ENCODE results near the gene SYCN. TPM values are rescaled to one million over a fixed set of nuclear protein-coding genes. Genes with fewer than 3 reads are reported as not detected.

SYCN gene
- total and polyA plus RNA-seq, 4 donors, result 0.18 TPM; not detected in 3

- DNase-seq (no peak), ATAC-seq (ENCODE audit: insufficient read depth, low FRiP score) (no peak)
- Histone ChIP-seq H3K9me3 (ENCODE audit: control insufficient read depth in 4 of 4, insufficient read depth in 3 of 4, low read length in 3 of 4) (no peaks in the 10 kb centered on the region), H3K36me3 (ENCODE audit: control insufficient read depth in 4 of 4, insufficient read depth in 4 of 4, low read length in 4 of 4) (no peaks in the 10 kb centered on the region), H3K4me3 (no peak overlapping the region), H3K27ac (ENCODE audit: low read depth in 1 of 2, low read length in 1 of 2) (peak overlapping the region in 1 of 2 donors; percentile 75), H3K27me3 (ENCODE audit: control insufficient read depth in 3 of 3, insufficient read depth in 3 of 3, low read length in 2 of 3) (no peaks in the 10 kb centered on the region), H3K4me1 (ENCODE audit: control insufficient read depth in 5 of 5, insufficient read depth in 5 of 5, low read length in 5 of 5) (peaks cover 0 to 55% (median 42%) of the 10 kb centered on the region in 5 donors), H3K9ac (ENCODE audit: insufficient read depth in 1 of 2, low read length in 2 of 2) (no peak overlapping the region)
- no peak for TF ChIP-seq CTCF (IDR thresholded peaks at IDR 0.05; ENCODE audit: control extremely low read depth, extremely low read depth)
- WGBS, 2 donors, result 88 to 91% methylated on average over 15 of the region's 15 CpGs
Measured at GRCh38 chr19:39157997-39158389, 46.1 kb downstream of the SYCN start.

- H3K4me3 ChIP-seq, result no peak overlapping the region
- H3K36me3 ChIP-seq (ENCODE audit: control insufficient read depth in 4 of 4, insufficient read depth in 4 of 4, low read length in 4 of 4), result no peaks in the 10 kb centered on the region
- WGBS, 2 donors, result 56 to 79% methylated on average over 23 of the region's 23 CpGs
- H3K9me3 ChIP-seq (ENCODE audit: control insufficient read depth in 4 of 4, insufficient read depth in 3 of 4, low read length in 3 of 4), result no peaks in the 10 kb centered on the region
- H3K4me1 ChIP-seq (ENCODE audit: control insufficient read depth in 5 of 5, insufficient read depth in 5 of 5, low read length in 5 of 5), result peaks cover 0 to 52% (median 37%) of the 10 kb centered on the region in 5 donors
- no peak for DNase-seq
- no peak overlapping the region for H3K9ac ChIP-seq (ENCODE audit: insufficient read depth in 1 of 2, low read length in 2 of 2)
- no peak for ATAC-seq (ENCODE audit: insufficient read depth, low FRiP score)
- peak overlapping the region in 1 of 2 donors; percentile 75 for H3K27ac ChIP-seq (ENCODE audit: low read depth in 1 of 2, low read length in 1 of 2)
- H3K27me3 ChIP-seq (ENCODE audit: control insufficient read depth in 3 of 3, insufficient read depth in 3 of 3, low read length in 2 of 3), result no peaks in the 10 kb centered on the region
- TF ChIP-seq CTCF (IDR thresholded peaks at IDR 0.05; ENCODE audit: control extremely low read depth, extremely low read depth), result no peak
Measured at GRCh38 chr19:39157275-39157996, 46.6 kb downstream of the SYCN start.

- no peak for TF ChIP-seq CTCF (IDR thresholded peaks at IDR 0.05; ENCODE audit: control extremely low read depth, extremely low read depth)
- DNase-seq, result no peak
- no peaks in the 10 kb centered on the region for H3K9me3 ChIP-seq (ENCODE audit: control insufficient read depth in 4 of 4, insufficient read depth in 3 of 4, low read length in 3 of 4)
- no peaks in the 10 kb centered on the region for H3K36me3 ChIP-seq (ENCODE audit: control insufficient read depth in 4 of 4, insufficient read depth in 4 of 4, low read length in 4 of 4)
- H3K27me3 ChIP-seq (ENCODE audit: control insufficient read depth in 3 of 3, insufficient read depth in 3 of 3, low read length in 2 of 3), result no peaks in the 10 kb centered on the region
- peaks cover 0 to 52% (median 37%) of the 10 kb centered on the region in 5 donors for H3K4me1 ChIP-seq (ENCODE audit: control insufficient read depth in 5 of 5, insufficient read depth in 5 of 5, low read length in 5 of 5)
- WGBS, 2 donors, result 36 to 52% methylated on average over 21 to 24 of the region's 24 CpGs
- ATAC-seq (ENCODE audit: insufficient read depth, low FRiP score), result peak; percentile 27
- peak overlapping the region in 1 of 2 donors; percentile 75 for H3K27ac ChIP-seq (ENCODE audit: low read depth in 1 of 2, low read length in 1 of 2)
- no peak overlapping the region for H3K9ac ChIP-seq (ENCODE audit: insufficient read depth in 1 of 2, low read length in 2 of 2)
- H3K4me3 ChIP-seq, result no peak overlapping the region
Measured at GRCh38 chr19:39156326-39157230, 47.5 kb downstream of the SYCN start.

Data from lung (tissue), 12 donors.